ENCODE data around the gene DRAXIN. TPM values are rescaled to one million over a fixed set of nuclear protein-coding genes. Genes with fewer than 3 reads are reported as not detected.
A peak's percentile ranks its signal among the peaks of the same experiment; 100 is the strongest.
"Not testable (repeated sequence)": the region's sequence is repeated elsewhere in the genome, so short reads cannot be mapped to it uniquely, and the experiment has no call there.

Gene DRAXIN
- total RNA-seq, 1 experiment from 2014 or later: 20.5 TPM

GRCh38 chr1:11642418-11643017, 49.0 kb upstream of the DRAXIN start:
- not testable (repeated sequence) for H2AFZ ChIP-seq (ENCODE audit: low read length); H2AK5ac ChIP-seq (ENCODE audit: insufficient read length, low read length); H3K9me3 Mint-ChIP-seq; H4K5ac ChIP-seq (ENCODE audit: insufficient read length, low read depth, low read length); H3K27me3 Mint-ChIP-seq (ENCODE audit: low read depth); H3K79me2 ChIP-seq (ENCODE audit: insufficient read depth, low read length); H3K14ac ChIP-seq (ENCODE audit: insufficient read depth, low read length); H3K56ac ChIP-seq (ENCODE audit: insufficient read length, low read depth, low read length); H3K23me2 ChIP-seq (ENCODE audit: insufficient read length, low read depth, low read length, poor library complexity, severe bottlenecking); H3T11ph ChIP-seq (ENCODE audit: low read length); H2BK120ac ChIP-seq (ENCODE audit: low read depth, low read length, poor library complexity, severe bottlenecking); H4K8ac ChIP-seq (replicated peaks; ENCODE audit: insufficient read length, low read depth, low read length); H3K4me2 ChIP-seq (ENCODE audit: insufficient read depth, insufficient read length, low read length); H3K23ac ChIP-seq (ENCODE audit: insufficient read length, low read depth, low read length); H4K91ac ChIP-seq (ENCODE audit: insufficient read length, low read depth, low read length); H2BK15ac ChIP-seq (ENCODE audit: low read depth, low read length); H3K9me3 ChIP-seq (ENCODE audit: control insufficient read depth, low read depth, low read length); H2BK5ac ChIP-seq (ENCODE audit: insufficient read length, low read length); H2BK12ac ChIP-seq (ENCODE audit: insufficient read length, low read depth, low read length); H3K27ac Mint-ChIP-seq; H3K9ac ChIP-seq (ENCODE audit: extremely low read depth, insufficient read length, low read length); H3K36me3 Mint-ChIP-seq (ENCODE audit: insufficient read depth in 1 of 3, low read depth in 3 of 3); H4K20me1 ChIP-seq (ENCODE audit: control insufficient read depth, insufficient read depth, insufficient read length); H3K18ac ChIP-seq (ENCODE audit: insufficient read length, low read depth, low read length); H3K79me1 ChIP-seq (ENCODE audit: insufficient read depth, low read depth, low read length, poor library complexity, severe bottlenecking); H3K4ac ChIP-seq (ENCODE audit: low read depth, low read length); H3K27me3 ChIP-seq (ENCODE audit: insufficient read depth, low read length); H2BK20ac ChIP-seq (ENCODE audit: low read depth, low read length, poor library complexity, severe bottlenecking); H3K4me3 Mint-ChIP-seq; H3K4me1 ChIP-seq (ENCODE audit: insufficient read depth, low read length); H3K4me1 Mint-ChIP-seq; H3K27ac ChIP-seq (ENCODE audit: insufficient read length, low read depth, low read length)
- DNase-seq: peak; percentile 67
- peak; percentile 98 for TF ChIP-seq CTCF (conservative IDR thresholded peaks at IDR 0.05)
- no CpG with 5 or more reads among the region's 18 CpGs for WGBS (ENCODE audit: extremely low coverage, insufficient read length, low lambda C conversion rate)

Measured in H9 (cell line).